GM12801 (cell line): ENCODE measurements around the gene SRGAP1.

ENCODE experiments used
- TF ChIP-seq, protein P1 (sequence below): IDR thresholded peaks from one replicate; pipeline ENCODE4 v1.5.1; 2011; ENCODE audit warnings: control low read depth; ENCODE audit not compliant: insufficient read length; ENCODE audit errors: extremely low read depth

Gene SRGAP1

DNA sequence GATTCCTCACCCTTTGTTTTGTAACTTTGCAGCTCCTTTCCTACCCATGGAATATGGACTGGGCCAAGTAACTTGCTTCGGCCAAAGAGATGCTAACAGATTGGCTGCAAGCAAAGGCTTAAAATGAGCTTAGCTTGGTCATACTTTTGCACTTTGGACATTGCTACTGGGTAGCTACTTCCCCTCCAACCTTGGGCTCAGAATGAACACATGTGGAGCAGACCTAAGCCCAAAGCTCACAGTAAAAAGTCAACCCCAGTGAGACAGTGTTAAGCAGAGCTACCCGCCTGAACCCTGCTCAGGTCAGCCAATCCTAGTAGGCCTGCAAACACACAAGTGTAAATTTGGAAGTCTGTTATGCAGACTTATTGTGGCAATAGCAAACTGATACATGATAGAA is 363.0 kb downstream of the SRGAP1 start:
- TF ChIP-seq, protein P1, sequence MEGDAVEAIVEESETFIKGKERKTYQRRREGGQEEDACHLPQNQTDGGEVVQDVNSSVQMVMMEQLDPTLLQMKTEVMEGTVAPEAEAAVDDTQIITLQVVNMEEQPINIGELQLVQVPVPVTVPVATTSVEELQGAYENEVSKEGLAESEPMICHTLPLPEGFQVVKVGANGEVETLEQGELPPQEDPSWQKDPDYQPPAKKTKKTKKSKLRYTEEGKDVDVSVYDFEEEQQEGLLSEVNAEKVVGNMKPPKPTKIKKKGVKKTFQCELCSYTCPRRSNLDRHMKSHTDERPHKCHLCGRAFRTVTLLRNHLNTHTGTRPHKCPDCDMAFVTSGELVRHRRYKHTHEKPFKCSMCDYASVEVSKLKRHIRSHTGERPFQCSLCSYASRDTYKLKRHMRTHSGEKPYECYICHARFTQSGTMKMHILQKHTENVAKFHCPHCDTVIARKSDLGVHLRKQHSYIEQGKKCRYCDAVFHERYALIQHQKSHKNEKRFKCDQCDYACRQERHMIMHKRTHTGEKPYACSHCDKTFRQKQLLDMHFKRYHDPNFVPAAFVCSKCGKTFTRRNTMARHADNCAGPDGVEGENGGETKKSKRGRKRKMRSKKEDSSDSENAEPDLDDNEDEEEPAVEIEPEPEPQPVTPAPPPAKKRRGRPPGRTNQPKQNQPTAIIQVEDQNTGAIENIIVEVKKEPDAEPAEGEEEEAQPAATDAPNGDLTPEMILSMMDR: no peak
